WERI-Rb-1 (cell line): ENCODE data around the gene MTX1.
A peak's percentile ranks its signal among the peaks of the same experiment; 100 is the strongest.
"Not testable (repeated sequence)": the region's sequence is repeated elsewhere in the genome, so short reads cannot be mapped to it uniquely, and the experiment has no call there.

ENCODE experiments used
- DNase-seq: peaks from one replicate; pipeline ENCODE4 v3.0.0-alpha.2; 2020
- H3K27ac ChIP-seq: fragments of 250-450 bp; sonication (Bioruptor Pico); 2 replicates; pipeline ENCODE4 v1.5.1; 2020; ENCODE audit warnings: mild to moderate bottlenecking, moderate library complexity
- H3K27me3 ChIP-seq: fragments of 250-450 bp; sonication (Bioruptor Pico); 2 replicates; pipeline ENCODE4 v1.5.1; 2021; ENCODE audit warnings: mild to moderate bottlenecking, low read depth, moderate library complexity; ENCODE audit not compliant: insufficient read depth, severe bottlenecking
- H3K36me3 ChIP-seq: fragments of 250-450 bp; sonication (Bioruptor Pico); 2 replicates; pipeline ENCODE4 v1.5.1; 2020; ENCODE audit warnings: mild to moderate bottlenecking, moderate library complexity
- H3K4me3 ChIP-seq: 2 replicates; pipeline ENCODE4 v1.5.1; 2011; ENCODE audit warnings: low read depth, mild to moderate bottlenecking, control low read depth, low read length
- H3K9me3 ChIP-seq: fragments of 250-450 bp; sonication (Bioruptor Pico); 2 replicates; pipeline ENCODE4 v1.5.1; 2021; ENCODE audit warnings: mild to moderate bottlenecking, moderate library complexity; ENCODE audit not compliant: severe bottlenecking
- TF ChIP-seq, protein P1 (sequence below): IDR thresholded peaks from 2 replicates; pipeline ENCODE4 v1.5.1; 2011; ENCODE audit warnings: low read depth, mild to moderate bottlenecking, control low read depth, inconsistent platforms, low read length

Gene MTX1

DNA sequence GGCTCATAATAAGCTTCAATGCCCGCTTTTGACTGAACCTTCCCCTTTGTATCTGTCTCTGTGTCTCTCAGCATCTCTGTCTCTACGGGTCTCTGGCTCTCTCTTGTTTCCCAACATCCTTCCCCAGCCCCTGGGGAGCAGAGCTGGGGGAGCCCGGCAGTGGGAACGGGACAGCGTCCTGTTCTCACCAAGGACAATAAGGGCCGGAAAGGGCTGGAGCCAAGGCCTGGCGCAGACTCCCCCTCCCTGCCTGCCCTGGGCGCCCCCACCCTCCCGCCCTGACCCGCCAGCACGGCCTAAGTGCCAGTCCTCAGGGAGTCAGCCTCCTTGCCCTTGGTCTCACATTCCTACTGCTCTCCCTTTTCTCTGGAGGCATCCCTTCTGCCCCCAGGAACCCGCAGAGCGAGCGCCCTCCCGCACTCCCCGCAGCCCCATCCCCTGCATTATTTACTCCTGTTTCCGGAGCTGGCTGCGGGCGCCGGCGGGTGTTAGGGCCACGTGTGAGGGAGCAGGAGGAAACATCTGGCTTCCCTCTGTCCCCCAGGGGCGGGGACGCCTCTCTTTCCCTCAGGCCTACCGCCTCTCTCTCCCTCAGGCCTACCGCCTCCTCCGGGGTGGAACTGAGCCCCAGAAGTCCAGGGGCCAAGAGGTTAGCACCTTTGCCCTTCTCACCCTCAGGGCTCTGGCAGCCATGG is 41.9 kb upstream of the MTX1 start:
- DNase-seq = peak; percentile 25
- TF ChIP-seq, protein P1, sequence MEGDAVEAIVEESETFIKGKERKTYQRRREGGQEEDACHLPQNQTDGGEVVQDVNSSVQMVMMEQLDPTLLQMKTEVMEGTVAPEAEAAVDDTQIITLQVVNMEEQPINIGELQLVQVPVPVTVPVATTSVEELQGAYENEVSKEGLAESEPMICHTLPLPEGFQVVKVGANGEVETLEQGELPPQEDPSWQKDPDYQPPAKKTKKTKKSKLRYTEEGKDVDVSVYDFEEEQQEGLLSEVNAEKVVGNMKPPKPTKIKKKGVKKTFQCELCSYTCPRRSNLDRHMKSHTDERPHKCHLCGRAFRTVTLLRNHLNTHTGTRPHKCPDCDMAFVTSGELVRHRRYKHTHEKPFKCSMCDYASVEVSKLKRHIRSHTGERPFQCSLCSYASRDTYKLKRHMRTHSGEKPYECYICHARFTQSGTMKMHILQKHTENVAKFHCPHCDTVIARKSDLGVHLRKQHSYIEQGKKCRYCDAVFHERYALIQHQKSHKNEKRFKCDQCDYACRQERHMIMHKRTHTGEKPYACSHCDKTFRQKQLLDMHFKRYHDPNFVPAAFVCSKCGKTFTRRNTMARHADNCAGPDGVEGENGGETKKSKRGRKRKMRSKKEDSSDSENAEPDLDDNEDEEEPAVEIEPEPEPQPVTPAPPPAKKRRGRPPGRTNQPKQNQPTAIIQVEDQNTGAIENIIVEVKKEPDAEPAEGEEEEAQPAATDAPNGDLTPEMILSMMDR = no peak
- H3K4me3 ChIP-seq = no peak overlapping the region
- H3K9me3 ChIP-seq = peaks cover 2% of the 10 kb centered on the region
- no peaks in the 10 kb centered on the region for H3K27me3 ChIP-seq
- H3K27ac ChIP-seq = no peak overlapping the region
- peaks cover 20% of the 10 kb centered on the region for H3K36me3 ChIP-seq

DNA sequence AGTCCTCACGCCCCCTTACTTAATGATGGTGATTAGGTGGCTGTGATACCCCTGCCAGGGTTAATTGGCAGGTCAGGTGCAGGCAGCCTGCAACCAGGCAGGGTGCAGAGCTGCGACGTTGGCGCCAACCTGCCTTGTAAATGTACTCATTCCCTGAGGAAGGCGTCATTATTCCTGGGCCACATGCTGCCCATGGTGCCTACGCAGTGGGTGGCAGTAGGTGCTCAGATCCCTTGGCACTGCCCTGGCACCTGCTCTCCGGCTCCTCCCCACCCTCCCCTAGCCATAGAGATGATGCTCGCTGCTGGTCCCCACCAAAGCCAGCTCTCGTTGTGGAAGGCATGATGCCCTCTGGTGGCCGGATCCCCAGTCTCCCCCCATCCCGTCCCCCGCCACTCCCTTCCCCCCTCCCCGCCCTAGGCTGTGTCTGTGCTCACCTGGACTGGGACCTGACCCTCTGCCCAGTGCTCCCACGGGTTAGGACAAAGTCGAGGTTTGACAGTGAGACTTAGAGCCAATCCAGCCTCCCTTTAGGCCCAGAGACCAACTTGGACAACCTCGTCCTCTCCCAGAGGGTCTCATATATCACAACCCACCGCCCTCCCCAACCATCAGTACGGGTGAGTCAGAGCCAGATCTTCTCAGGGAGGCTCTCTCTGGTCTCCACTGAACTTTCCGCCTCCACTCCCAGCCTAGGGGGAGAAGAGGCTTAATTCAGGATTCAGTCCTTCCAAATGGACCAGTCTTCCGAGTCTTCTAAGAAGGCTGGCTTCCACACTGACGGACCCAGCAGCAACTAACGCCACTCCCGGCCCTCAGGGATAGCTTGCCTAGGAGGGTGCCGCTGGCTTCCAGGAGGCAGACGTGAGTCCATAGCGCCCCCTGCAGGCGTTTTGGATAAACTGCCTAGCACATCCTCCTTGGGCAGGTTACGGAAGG is 41.1 kb upstream of the MTX1 start:
- DNase-seq = peak; percentile 99
- TF ChIP-seq, protein P1 = peak; percentile 100
- no peak overlapping the region for H3K27ac ChIP-seq
- peak overlapping the region; percentile 45 for H3K4me3 ChIP-seq
- peaks cover 23% of the 10 kb centered on the region for H3K36me3 ChIP-seq
- peaks cover 2% of the 10 kb centered on the region for H3K9me3 ChIP-seq
- H3K27me3 ChIP-seq = no peaks in the 10 kb centered on the region

DNA sequence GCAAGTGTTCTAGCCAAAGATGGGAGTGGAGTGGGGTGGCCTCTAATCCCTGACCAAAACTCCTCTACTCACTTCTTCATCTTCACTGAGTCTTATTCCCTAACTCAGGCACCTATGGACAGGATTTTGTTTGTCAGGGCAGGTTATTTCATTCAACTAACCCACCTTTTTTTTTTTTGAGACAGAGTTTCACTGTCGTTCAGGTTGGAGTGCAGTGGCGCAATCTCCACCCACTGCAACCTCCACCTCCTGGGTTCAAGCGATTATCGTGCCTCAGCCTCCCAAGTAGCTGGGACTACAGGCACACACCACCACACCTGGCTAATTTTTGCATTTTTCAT is 40.4 kb upstream of the MTX1 start:
- H3K27ac ChIP-seq, H3K27me3 ChIP-seq, H3K9me3 ChIP-seq, DNase-seq, H3K4me3 ChIP-seq: not testable (repeated sequence)
- peaks cover 23% of the 10 kb centered on the region for H3K36me3 ChIP-seq

DNA sequence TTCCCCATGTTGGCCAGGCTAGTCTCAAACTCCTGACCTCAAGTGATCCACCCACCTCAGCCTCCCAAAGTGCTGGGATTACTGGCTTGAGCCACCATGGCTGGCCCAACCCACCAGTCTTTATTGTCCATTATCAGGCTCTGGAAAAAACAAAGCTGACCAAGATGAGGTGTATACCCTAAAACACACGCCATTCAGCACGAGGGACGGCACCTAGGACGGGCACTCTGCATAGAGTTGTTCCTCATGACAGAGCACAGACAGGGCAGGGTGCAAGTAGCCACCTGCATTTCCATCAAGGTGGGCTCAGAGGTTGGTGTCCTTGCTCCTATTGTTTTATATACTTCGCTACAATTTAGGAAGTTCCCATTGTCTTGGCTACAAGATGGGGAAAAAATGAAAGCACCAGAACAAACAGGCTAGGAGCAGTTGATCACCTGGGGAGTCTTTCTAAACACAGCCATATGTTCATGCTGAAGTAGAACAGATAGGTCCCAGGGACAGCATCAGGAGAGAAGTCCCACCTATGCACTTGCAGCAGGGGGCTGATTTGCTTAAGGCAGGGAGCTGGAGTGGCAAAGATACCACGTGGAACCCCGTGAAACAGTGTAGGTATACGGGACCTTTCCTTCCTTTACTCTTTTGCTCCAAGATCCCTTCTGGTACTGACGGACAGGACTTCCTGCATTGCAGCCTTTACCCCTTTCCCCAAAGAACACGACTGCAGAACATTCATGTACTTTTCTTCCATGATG is 39.9 kb upstream of the MTX1 start:
- TF ChIP-seq, protein P1 = no peak
- peaks cover 23% of the 10 kb centered on the region for H3K36me3 ChIP-seq
- no peaks in the 10 kb centered on the region for H3K27me3 ChIP-seq

DNA sequence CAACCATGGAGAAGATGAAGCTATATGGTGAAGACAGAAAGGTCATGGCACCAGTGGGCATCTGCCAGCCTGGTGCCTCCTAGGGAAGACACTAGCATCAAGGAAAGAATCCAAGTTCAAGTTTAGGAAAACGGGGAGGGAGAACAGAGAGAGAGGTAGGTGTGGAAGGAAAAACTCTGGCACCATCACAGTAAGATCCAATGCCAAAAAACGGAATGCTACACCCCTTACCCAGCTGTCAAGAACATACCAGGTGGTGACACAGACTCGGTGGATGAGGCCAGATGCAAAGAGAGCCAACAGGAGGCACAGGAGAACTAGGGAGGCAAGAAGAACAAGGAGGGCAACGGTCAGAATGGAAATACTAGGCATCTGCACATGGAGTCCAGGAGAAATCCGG is 39.0 kb upstream of the MTX1 start:
- Histone ChIP-seq H3K9me3 (peaks cover 2% of the 10 kb centered on the region), H3K27me3 (no peaks in the 10 kb centered on the region), H3K27ac (no peak overlapping the region), H3K36me3 (peaks cover 23% of the 10 kb centered on the region), H3K4me3 (no peak overlapping the region)
- DNase-seq = peak; percentile 3
- TF ChIP-seq, protein P1 = no peak

More for the DNA sequence above, 39.9 kb upstream of the MTX1 start:
- Histone ChIP-seq H3K9me3 (peaks cover 2% of the 10 kb centered on the region), H3K27ac (no peak overlapping the region), H3K4me3 (no peak overlapping the region)
- peak; percentile 14 for DNase-seq
